Effector memory CD8-positive, alpha-beta T cell (primary cell): Measurements from ENCODE around the gene TRAPPC11.

ENCODE experiments used
- ATAC-seq: fragments of 150-1000 bp; cut with Tn5 transposase; replicated peaks from 2 replicates; pipeline ENCODE4 v1.10.0; 2021; ENCODE audit warnings: mild to moderate bottlenecking, moderate library complexity
- DNase-seq, 3 experiments: peaks; one replicate each; pipeline ENCODE4 v3.0.0; 2021
- H3K27ac Mint-ChIP-seq, 2 donors: one replicate each; pipeline ENCODE4 v1.8.0; 2022; ENCODE audit warnings: mild to moderate bottlenecking in 2 of 2, mixed read lengths in 2 of 2, moderate library complexity in 2 of 2
- H3K27me3 Mint-ChIP-seq, 2 donors: one replicate each; pipeline ENCODE4 v1.8.0; 2022; ENCODE audit warnings: mixed read lengths in 2 of 2
- H3K36me3 Mint-ChIP-seq: one replicate; pipeline ENCODE4 v1.8.0; 2022; ENCODE audit warnings: mild to moderate bottlenecking, moderate library complexity, mixed read lengths; ENCODE audit not compliant: insufficient read depth
- H3K4me1 Mint-ChIP-seq, 2 donors: one replicate each; pipeline ENCODE4 v1.8.0; 2022; ENCODE audit warnings: low read depth in 2 of 2, mixed read lengths in 2 of 2
- H3K4me3 Mint-ChIP-seq, 2 donors: one replicate each; pipeline ENCODE4 v1.8.0; 2022; ENCODE audit warnings: mild to moderate bottlenecking in 2 of 2, mixed read lengths in 2 of 2, moderate library complexity in 2 of 2
- H3K9me3 Mint-ChIP-seq, 2 donors: one replicate each; pipeline ENCODE4 v1.8.0; 2022; ENCODE audit warnings: mixed read lengths in 2 of 2

Gene TRAPPC11

DNA sequence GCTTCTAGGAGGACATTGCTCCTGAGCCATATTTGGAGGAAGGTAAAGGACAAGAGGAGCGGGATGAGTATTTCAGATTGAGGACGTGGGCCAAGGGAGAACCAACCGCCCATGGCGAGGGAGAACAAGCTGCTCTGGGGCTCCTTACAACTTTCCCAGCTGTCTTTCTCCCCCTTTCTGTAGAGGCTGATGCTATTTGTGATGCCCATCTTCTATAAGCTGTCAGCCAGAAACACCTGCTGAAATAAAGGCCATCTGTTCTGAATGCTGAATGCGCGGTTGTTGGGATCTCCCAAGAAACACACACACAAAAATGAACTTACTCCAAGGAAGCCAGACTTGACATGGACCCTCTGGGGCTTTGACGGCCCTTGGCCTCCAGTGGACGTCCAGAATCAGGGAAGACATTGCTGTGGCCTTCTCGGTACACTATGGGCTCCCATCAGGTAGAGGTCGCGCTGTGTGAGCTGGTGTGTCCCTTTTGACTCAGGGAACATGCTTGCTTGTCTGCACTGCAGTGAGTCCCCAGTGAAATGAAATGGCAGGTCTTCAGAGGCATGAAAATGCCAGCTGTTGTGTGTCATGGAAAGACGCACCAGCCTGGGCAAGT is 31.0 kb upstream of the TRAPPC11 start:
- Mint-ChIP-seq H3K9me3 (no peaks in the 10 kb centered on the region), H3K4me3 (no peak overlapping the region), H3K4me1 (no peaks in the 10 kb centered on the region), H3K36me3 (no peaks in the 10 kb centered on the region), H3K27me3 (peaks cover 0 to 8% of the 10 kb centered on the region in 2 donors), H3K27ac (no peak overlapping the region)
- ATAC-seq (no peak), DNase-seq (no peak)

- H3K4me1 Mint-ChIP-seq = peaks cover 0 to 3% of the 10 kb centered on the region in 2 donors
Observed at GRCh38 chr4:183631577-183632198, 27.4 kb upstream of the TRAPPC11 start.

GRCh38 chr4:183632689-183633088 is 26.4 kb upstream of the TRAPPC11 start:
- Mint-ChIP-seq H3K4me1 (peaks cover 4 to 11% of the 10 kb centered on the region in 2 donors), H3K27ac (no peak overlapping the region), H3K9me3 (no peaks in the 10 kb centered on the region), H3K36me3 (no peaks in the 10 kb centered on the region), H3K27me3 (peaks cover 0 to 9% of the 10 kb centered on the region in 2 donors), H3K4me3 (no peak overlapping the region)
- ATAC-seq (no peak), DNase-seq (no peak)

More at GRCh38 chr4:183631577-183632198, 27.4 kb upstream of the TRAPPC11 start:
- Mint-ChIP-seq H3K27me3 (peaks cover 0 to 9% of the 10 kb centered on the region in 2 donors), H3K4me3 (no peak overlapping the region), H3K9me3 (no peaks in the 10 kb centered on the region), H3K36me3 (no peaks in the 10 kb centered on the region), H3K27ac (no peak overlapping the region)
- no peak for DNase-seq
- ATAC-seq = no peak

DNA sequence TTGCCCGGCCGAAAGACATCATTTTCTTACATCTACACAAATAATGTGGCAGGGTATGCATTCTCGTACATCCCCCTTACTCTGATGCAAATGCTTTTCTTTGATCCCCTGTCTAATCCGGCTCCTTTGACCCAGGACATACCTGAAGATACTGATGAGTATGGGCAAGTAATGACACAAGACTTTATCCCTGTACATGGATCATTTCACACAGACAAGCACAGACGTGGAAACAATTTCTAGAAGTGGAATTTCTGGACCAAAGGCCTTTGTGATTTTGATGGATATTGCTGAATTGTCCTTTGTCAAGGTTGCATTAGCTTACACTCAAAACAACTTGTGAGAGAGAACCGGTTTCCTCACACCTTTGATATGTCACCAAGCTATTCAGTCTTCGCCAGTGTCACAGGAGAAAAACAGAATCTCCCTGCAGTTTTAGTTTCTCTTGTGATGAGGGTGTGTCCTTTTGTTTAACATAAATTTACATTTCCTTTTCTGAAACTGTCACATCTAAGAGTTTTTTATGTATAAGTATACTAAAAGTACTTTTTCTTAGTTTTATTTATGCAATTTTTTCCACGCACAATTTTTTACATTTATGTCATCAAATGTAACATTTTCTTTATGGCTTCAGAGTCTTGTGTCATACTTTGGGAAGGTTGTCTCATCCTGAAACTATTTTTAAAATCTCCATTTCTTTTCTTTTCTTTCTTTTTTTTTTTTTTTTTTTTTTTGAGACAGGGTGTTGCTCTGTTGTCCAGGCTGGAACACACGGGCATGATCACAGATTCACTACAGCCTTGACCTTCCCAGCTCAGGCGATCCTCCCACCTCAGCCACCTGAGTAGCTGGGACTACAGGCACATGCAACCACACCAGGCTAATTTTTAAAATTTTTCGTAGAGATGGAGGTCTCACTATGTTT is 25.4 kb upstream of the TRAPPC11 start:
- Mint-ChIP-seq H3K27me3 (peaks cover 0 to 9% of the 10 kb centered on the region in 2 donors), H3K4me3 (no peak overlapping the region), H3K36me3 (peaks cover 3% of the 10 kb centered on the region), H3K9me3 (no peaks in the 10 kb centered on the region), H3K27ac (no peak overlapping the region), H3K4me1 (peaks cover 4 to 11% of the 10 kb centered on the region in 2 donors)
- ATAC-seq (no peak), DNase-seq (no peak)

DNA sequence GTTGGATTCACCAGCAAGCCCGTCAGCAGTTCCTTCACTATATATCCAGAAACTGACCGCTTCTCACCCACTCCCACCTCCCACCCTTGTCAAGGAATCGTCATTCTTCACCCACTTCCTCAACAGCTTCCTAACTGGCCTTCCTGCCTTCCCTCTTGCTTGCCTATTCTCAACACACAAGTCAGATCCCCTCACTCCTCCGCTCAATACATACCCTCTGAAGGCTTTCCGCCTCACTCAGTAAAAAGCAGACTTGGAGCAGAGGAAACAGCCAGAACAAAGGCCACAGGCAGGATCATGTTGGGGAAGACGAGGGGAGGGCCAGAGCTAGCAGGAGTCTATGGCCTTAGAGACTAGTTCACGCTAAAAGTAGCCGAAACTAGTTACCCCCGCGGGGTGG is 23.8 kb upstream of the TRAPPC11 start:
- no peak for DNase-seq
- Mint-ChIP-seq H3K4me3 (no peak overlapping the region), H3K36me3 (peaks cover 3% of the 10 kb centered on the region), H3K4me1 (peaks cover 4 to 11% of the 10 kb centered on the region in 2 donors), H3K27me3 (peaks cover 0 to 9% of the 10 kb centered on the region in 2 donors), H3K9me3 (no peaks in the 10 kb centered on the region), H3K27ac (no peak overlapping the region)
- no peak for ATAC-seq

DNA sequence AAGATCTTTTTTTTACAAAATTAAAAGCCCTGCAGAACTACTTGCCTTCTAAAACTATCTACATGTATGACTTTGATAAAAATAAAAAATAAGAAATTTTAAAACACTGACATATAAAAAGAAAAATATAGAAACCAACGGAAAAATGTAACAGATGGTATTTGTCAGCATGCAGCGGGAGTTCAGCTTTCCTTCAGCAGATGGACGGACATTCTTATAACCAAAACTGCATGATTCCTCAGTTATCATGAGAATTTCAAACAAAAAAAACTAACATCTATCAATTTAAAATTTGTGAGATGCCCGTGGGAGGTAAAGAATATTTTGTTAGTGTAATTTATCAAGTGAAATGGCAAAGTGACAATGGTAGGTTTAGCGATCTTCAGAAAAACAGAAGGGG is 23.4 kb upstream of the TRAPPC11 start:
- Mint-ChIP-seq H3K9me3 (no peaks in the 10 kb centered on the region), H3K27ac (no peak overlapping the region)

GRCh38 chr4:183636503-183636902 is 22.6 kb upstream of the TRAPPC11 start:
- ATAC-seq (no peak), DNase-seq (no peak)
- Mint-ChIP-seq H3K27ac (no peak overlapping the region), H3K4me1 (peaks cover 4 to 11% of the 10 kb centered on the region in 2 donors), H3K9me3 (no peaks in the 10 kb centered on the region), H3K4me3 (no peak overlapping the region), H3K27me3 (peaks cover 0 to 9% of the 10 kb centered on the region in 2 donors), H3K36me3 (peaks cover 8% of the 10 kb centered on the region)

More for the DNA sequence above, 23.4 kb upstream of the TRAPPC11 start:
- Mint-ChIP-seq H3K4me1 (peaks cover 4 to 11% of the 10 kb centered on the region in 2 donors), H3K27me3 (peaks cover 0 to 9% of the 10 kb centered on the region in 2 donors), H3K4me3 (no peak overlapping the region), H3K36me3 (peaks cover 3% of the 10 kb centered on the region)
- no peak for DNase-seq
- no peak for ATAC-seq

DNA sequence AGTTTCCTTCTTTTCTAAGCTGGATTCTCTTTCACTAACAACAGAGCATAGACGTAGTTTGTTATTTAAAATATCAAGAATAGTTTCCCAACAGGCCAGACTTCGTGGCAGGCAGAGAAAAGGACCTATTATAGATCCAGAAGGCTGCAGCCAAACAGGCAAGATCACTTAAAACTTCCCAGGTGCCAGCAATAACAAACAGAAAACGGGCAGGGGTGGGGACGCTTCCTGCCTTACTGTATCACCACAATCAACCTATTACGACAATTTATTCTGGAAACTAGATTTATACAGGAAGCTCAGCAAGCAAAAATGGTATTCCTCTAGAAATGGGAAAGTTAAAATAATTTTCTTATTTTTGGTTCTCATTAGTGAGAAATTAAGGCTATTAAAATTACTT is 22.2 kb upstream of the TRAPPC11 start:
- Mint-ChIP-seq H3K4me3 (no peak overlapping the region), H3K9me3 (no peaks in the 10 kb centered on the region), H3K36me3 (peaks cover 8% of the 10 kb centered on the region), H3K27me3 (peaks cover 0 to 9% of the 10 kb centered on the region in 2 donors), H3K4me1 (peaks cover 4 to 11% of the 10 kb centered on the region in 2 donors), H3K27ac (no peak overlapping the region)
- DNase-seq (no peak), ATAC-seq (no peak)

DNA sequence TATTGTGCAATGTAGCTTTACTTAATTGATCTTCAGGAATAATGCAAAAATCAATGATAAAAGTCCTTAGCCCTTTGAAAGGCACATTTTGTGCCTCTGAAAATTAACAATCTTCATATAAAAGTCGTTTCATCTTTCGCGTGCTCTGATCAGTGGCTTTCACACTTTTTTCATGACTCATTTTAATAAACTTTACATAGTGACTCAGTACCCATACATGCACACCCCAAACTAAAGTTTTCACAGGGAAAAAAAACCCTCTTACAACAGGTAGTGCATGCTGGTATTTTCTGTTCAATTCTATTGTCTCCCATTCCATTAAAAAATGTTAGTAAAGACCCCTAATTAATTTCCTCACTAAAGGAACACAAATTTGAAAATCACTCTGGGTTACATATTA is 21.6 kb upstream of the TRAPPC11 start:
- H3K36me3 Mint-ChIP-seq = peaks cover 8% of the 10 kb centered on the region
- H3K9me3 Mint-ChIP-seq = no peaks in the 10 kb centered on the region
- peaks cover 4 to 11% of the 10 kb centered on the region in 2 donors for H3K4me1 Mint-ChIP-seq
- H3K4me3 Mint-ChIP-seq = no peak overlapping the region
- no peak for ATAC-seq
- no peak overlapping the region for H3K27ac Mint-ChIP-seq
- peaks cover 0 to 7% of the 10 kb centered on the region in 2 donors for H3K27me3 Mint-ChIP-seq
- no peak for DNase-seq

DNA sequence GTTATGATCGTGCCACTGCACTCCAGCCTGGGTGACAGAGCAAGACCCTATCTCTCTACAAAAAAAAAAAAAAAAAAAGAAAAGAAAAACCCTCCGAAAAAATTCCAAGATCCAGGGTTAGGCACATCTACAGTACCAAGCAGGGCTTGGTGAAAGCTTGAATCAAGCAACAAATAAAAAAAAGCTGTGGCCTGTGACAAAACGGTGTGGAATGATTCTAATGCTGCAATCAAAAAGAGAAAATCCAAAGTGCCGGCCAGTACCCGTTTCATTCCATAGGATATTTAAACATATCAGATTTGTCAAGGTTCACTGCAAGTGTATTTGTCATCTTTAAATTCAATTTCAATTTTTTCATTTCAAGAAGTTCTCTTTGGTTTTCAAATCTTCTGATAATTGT is 20.7 kb upstream of the TRAPPC11 start:
- Mint-ChIP-seq H3K4me3 (no peak overlapping the region), H3K9me3 (no peaks in the 10 kb centered on the region), H3K36me3 (peaks cover 10% of the 10 kb centered on the region), H3K4me1 (peaks cover 4 to 11% of the 10 kb centered on the region in 2 donors), H3K27ac (no peak overlapping the region), H3K27me3 (no peaks in the 10 kb centered on the region)
- ATAC-seq (no peak), DNase-seq (no peak)

DNA sequence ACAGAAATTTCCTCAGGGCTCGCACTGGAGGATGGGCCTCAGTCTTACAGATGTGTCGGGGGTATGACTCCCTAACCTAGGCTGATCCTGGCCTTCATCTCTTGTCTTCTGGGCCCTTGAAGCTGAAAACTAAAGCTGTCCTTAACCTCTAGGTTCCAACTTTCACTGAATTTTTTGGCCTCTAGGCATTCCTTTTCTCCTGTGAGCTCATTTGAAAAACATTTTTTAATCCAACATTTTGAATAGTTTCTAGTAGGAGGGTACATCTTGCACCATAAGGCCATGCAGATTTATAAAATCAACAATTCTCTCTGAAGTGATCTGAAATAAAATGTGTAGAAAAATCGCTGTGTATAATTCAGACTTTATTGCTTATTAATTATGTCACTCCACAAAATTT is 19.8 kb upstream of the TRAPPC11 start:
- DNase-seq (no peak), ATAC-seq (no peak)
- Mint-ChIP-seq H3K27ac (no peak overlapping the region), H3K27me3 (no peaks in the 10 kb centered on the region), H3K4me1 (peaks cover 4 to 11% of the 10 kb centered on the region in 2 donors), H3K36me3 (peaks cover 15% of the 10 kb centered on the region), H3K4me3 (no peak overlapping the region), H3K9me3 (no peaks in the 10 kb centered on the region)

GRCh38 chr4:183645326-183645725 is 13.8 kb upstream of the TRAPPC11 start:
- H3K4me1 Mint-ChIP-seq = no peaks in the 10 kb centered on the region
- peaks cover 68% of the 10 kb centered on the region for H3K36me3 Mint-ChIP-seq
- H3K27ac Mint-ChIP-seq = no peak overlapping the region
- no peak overlapping the region for H3K4me3 Mint-ChIP-seq
- ATAC-seq (no peak), DNase-seq (no peak)
- H3K9me3 Mint-ChIP-seq = no peaks in the 10 kb centered on the region
- H3K27me3 Mint-ChIP-seq = no peaks in the 10 kb centered on the region

- Mint-ChIP-seq H3K36me3 (peaks cover 23% of the 10 kb centered on the region), H3K27me3 (no peaks in the 10 kb centered on the region), H3K27ac (peak overlapping the region; percentile 13 to 99), H3K4me3 (peak overlapping the region; percentile 89 to 97), H3K4me1 (peaks cover 22 to 30% of the 10 kb centered on the region in 2 donors), H3K9me3 (no peaks in the 10 kb centered on the region)
- no peak for ATAC-seq
- no peak for DNase-seq
Observed at GRCh38 chr4:183657564-183657963, 1.5 kb upstream of the TRAPPC11 start.
